ENCODE data around the gene FES. TPM values are rescaled to one million over a fixed set of nuclear protein-coding genes. Genes with fewer than 3 reads are reported as not detected.

The FES gene
- total RNA-seq, 1 experiment from 2014 or later = 0.16 TPM

- no peaks in the 10 kb centered on the region for H3K27me3 ChIP-seq (replicated peaks)
- H3K27ac ChIP-seq = no peak overlapping the region
- no peaks in the 10 kb centered on the region for H3K36me3 ChIP-seq
- DNase-seq (ENCODE audit: low read depth in 1 of 2, low spot score in 2 of 2) = no peak
- H3K4me1 ChIP-seq (replicated peaks) = peaks cover 7% of the 10 kb centered on the region; the same call in 1 of the 2 replicates
- no peaks in the 10 kb centered on the region for H3K9me3 ChIP-seq (replicated peaks)
- H3K4me3 ChIP-seq = no peak overlapping the region
Measured at GRCh38 chr15:90851940-90852339, 32.4 kb upstream of the FES start.

DNA sequence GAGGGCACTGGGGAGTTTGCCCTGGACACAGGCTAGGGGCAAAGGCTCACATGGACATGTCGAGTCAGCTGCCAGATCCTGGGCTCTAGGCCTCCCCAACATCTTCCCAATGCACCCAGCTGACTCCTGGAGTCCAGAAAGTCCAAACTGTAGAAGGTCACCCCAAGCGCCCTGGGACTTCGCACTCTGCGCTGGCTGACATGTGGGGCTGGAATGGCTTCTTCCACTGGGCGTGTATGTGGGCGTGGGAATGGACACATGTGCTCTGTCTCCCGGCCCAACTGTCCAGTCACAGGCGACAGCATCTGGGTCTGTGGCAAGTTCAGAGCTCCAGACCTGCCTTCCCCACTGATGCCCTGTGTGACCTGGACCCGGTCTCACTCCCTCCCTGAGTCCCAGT is 29.2 kb upstream of the FES start:
- Histone ChIP-seq H3K27ac (no peak overlapping the region), H3K9me3 (replicated peaks) (no peaks in the 10 kb centered on the region), H3K4me1 (replicated peaks) (peaks cover 7% of the 10 kb centered on the region; the same call in 1 of the 2 replicates), H3K4me3 (no peak overlapping the region), H3K27me3 (replicated peaks) (no peaks in the 10 kb centered on the region), H3K36me3 (no peaks in the 10 kb centered on the region)
- no peak for DNase-seq (ENCODE audit: low read depth in 1 of 2, low spot score in 2 of 2)

DNA sequence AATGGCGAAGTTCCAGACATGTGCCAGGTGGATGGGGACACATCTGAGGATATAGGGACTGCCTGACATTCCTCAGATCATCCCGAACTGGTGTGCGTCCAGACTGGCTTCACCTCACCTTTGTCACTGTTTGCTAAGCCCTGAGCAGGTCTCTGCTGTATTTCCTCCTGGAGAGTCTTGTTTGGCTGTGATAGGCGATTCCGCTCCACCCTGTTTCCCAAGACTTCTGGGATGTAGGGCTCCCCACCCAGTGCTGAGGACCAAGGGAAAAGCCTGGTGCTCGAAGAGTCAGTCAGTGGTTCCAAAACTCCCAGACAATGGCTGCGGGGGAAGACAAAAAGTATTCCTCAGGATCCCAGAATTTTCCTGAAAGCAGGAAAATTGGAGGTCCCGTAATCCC is 27.0 kb upstream of the FES start:
- Histone ChIP-seq H3K4me1 (replicated peaks) (peaks cover 10% of the 10 kb centered on the region; the same call in 1 of the 2 replicates), H3K27me3 (replicated peaks) (no peaks in the 10 kb centered on the region), H3K27ac (no peak overlapping the region), H3K36me3 (no peaks in the 10 kb centered on the region), H3K4me3 (no peak overlapping the region), H3K9me3 (replicated peaks) (no peaks in the 10 kb centered on the region)
- no peak for DNase-seq (ENCODE audit: low read depth in 1 of 2, low spot score in 2 of 2)

DNA sequence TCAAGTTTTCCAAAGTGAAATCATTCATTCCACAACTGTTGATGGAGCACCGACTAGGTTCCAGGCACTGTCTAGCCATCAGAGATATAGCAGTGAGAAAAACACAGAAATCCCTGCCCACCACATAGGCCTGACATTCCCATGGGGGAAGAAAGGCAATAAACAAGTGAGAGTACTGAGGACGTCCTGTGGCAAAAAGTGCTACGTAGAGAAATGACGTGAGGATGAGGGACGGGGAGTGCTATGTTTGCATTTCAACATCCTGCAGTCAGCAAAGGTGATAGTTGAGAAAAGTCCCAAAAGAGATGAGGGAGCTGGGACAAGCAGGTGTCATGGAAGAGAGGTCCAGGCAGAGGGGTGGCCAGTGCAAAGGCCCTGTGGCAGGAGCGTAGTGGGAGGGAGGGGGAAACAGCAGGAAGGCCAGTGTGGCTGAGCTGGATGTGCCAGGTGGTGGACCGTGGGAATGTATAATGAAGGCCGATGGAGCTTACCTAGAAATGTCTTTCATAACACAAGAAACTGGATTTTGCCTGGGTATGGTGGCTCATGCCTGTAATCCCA is 26.3 kb upstream of the FES start:
- DNase-seq (ENCODE audit: low read depth in 1 of 2, low spot score in 2 of 2) = no peak
- H3K4me3 ChIP-seq = no peak overlapping the region
- no peak overlapping the region for H3K27ac ChIP-seq
- no peaks in the 10 kb centered on the region for H3K36me3 ChIP-seq
- H3K27me3 ChIP-seq (replicated peaks) = no peaks in the 10 kb centered on the region
- no peaks in the 10 kb centered on the region for H3K9me3 ChIP-seq (replicated peaks)
- 0 out of 2 replicates have a peak, but pooled peaks cover 4% of the 10 kb centered on the region for H3K4me1 ChIP-seq (replicated peaks)

GRCh38 chr15:90859234-90860131 is 24.8 kb upstream of the FES start:
- H3K4me3 ChIP-seq = no peak overlapping the region
- DNase-seq (ENCODE audit: low read depth in 1 of 2, low spot score in 2 of 2) = no peak
- peaks cover 9% of the 10 kb centered on the region; the same call in 1 of the 2 replicates for H3K4me1 ChIP-seq (replicated peaks)
- no peaks in the 10 kb centered on the region for H3K36me3 ChIP-seq
- no peaks in the 10 kb centered on the region for H3K27me3 ChIP-seq (replicated peaks)
- H3K27ac ChIP-seq = no peak overlapping the region
- H3K9me3 ChIP-seq (replicated peaks) = no peaks in the 10 kb centered on the region

GRCh38 chr15:90860450-90860849 is 23.9 kb upstream of the FES start:
- no peak for DNase-seq (ENCODE audit: low read depth in 1 of 2, low spot score in 2 of 2)
- Histone ChIP-seq H3K27ac (no peak overlapping the region), H3K36me3 (no peaks in the 10 kb centered on the region), H3K27me3 (replicated peaks) (no peaks in the 10 kb centered on the region), H3K4me1 (replicated peaks) (peaks cover 9% of the 10 kb centered on the region; the same call in 1 of the 2 replicates), H3K9me3 (replicated peaks) (no peaks in the 10 kb centered on the region), H3K4me3 (no peak overlapping the region)

- Histone ChIP-seq H3K4me3 (no peak overlapping the region), H3K36me3 (no peaks in the 10 kb centered on the region), H3K27me3 (replicated peaks) (no peaks in the 10 kb centered on the region), H3K9me3 (replicated peaks) (no peaks in the 10 kb centered on the region), H3K27ac (no peak overlapping the region), H3K4me1 (replicated peaks) (peaks cover 9% of the 10 kb centered on the region; the same call in 1 of the 2 replicates)
- DNase-seq (ENCODE audit: low read depth in 1 of 2, low spot score in 2 of 2) = no peak
Measured at GRCh38 chr15:90860942-90861675, 23.2 kb upstream of the FES start.

GRCh38 chr15:90862487-90862886 is 21.8 kb upstream of the FES start:
- Histone ChIP-seq H3K9me3 (replicated peaks) (no peaks in the 10 kb centered on the region), H3K4me1 (replicated peaks) (peaks cover 14% of the 10 kb centered on the region), H3K4me3 (no peak overlapping the region), H3K36me3 (no peaks in the 10 kb centered on the region), H3K27me3 (replicated peaks) (no peaks in the 10 kb centered on the region), H3K27ac (no peak overlapping the region)
- DNase-seq (ENCODE audit: low read depth in 1 of 2, low spot score in 2 of 2) = no peak

- DNase-seq (ENCODE audit: low read depth in 1 of 2, low spot score in 2 of 2) = no peak
- Histone ChIP-seq H3K36me3 (no peaks in the 10 kb centered on the region), H3K4me1 (replicated peaks) (peaks cover 21% of the 10 kb centered on the region), H3K27ac (no peak overlapping the region), H3K9me3 (replicated peaks) (no peaks in the 10 kb centered on the region), H3K4me3 (no peak overlapping the region), H3K27me3 (replicated peaks) (no peaks in the 10 kb centered on the region)
Measured at GRCh38 chr15:90862964-90863778, 21.1 kb upstream of the FES start.

DNA sequence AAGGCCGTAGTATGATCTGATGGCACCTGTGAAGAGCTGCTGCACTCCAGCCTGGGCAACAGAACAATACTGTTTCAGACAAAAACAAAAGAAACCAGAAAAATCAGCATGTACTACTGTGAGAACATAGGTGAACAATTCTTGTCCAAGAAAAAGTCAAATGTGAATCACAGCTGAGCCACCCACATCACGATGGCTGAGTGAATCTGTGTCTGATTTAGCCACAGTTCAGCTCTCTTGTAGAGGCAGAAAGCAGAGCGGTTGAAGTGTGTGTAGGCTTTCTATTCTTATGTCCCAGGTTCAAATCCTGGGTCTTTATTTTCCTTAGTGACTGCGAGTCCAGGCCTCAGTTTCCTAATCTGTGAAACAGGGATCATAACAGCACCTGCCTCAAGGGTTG is 20.3 kb upstream of the FES start:
- DNase-seq (ENCODE audit: low read depth in 1 of 2, low spot score in 2 of 2) = no peak

GRCh38 chr15:90864507-90864906 is 19.8 kb upstream of the FES start:
- H3K4me1 ChIP-seq (replicated peaks) = peaks cover 35% of the 10 kb centered on the region
- H3K27ac ChIP-seq = no peak overlapping the region
- no peak overlapping the region for H3K4me3 ChIP-seq
- no peaks in the 10 kb centered on the region for H3K36me3 ChIP-seq
- no peaks in the 10 kb centered on the region for H3K27me3 ChIP-seq (replicated peaks)
- no peaks in the 10 kb centered on the region for H3K9me3 ChIP-seq (replicated peaks)
- DNase-seq (ENCODE audit: low read depth in 1 of 2, low spot score in 2 of 2) = no peak

More for the DNA sequence above, 20.3 kb upstream of the FES start:
- H3K27ac ChIP-seq = no peak overlapping the region
- H3K4me3 ChIP-seq = no peak overlapping the region
- no peaks in the 10 kb centered on the region for H3K27me3 ChIP-seq (replicated peaks)
- H3K4me1 ChIP-seq (replicated peaks) = peaks cover 29% of the 10 kb centered on the region
- no peaks in the 10 kb centered on the region for H3K9me3 ChIP-seq (replicated peaks)
- no peaks in the 10 kb centered on the region for H3K36me3 ChIP-seq

DNA sequence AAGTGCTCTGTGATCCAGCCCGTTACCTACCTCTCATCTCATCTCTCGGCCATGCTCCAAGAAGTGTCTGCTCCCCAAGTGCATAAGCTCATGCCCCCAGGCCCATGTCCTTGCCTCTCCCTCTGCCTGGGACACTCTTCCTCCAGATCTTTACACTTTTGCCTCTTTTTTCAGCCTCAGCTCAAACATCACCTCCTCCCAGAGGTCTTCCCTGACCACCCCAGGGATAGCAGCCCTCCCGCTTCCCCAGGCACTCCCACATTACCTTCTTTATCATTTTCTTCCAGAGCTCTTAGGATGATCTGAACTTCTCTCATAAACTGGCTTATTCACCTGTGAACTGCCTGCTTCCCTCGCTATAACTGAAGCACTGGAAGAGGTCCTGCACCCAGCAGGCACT is 18.6 kb upstream of the FES start:
- DNase-seq (ENCODE audit: low read depth in 1 of 2, low spot score in 2 of 2) = no peak
- H3K36me3 ChIP-seq = no peaks in the 10 kb centered on the region; the same call in 1 of the 2 replicates
- no peaks in the 10 kb centered on the region for H3K27me3 ChIP-seq (replicated peaks)
- H3K27ac ChIP-seq = no peak overlapping the region
- no peaks in the 10 kb centered on the region for H3K9me3 ChIP-seq (replicated peaks)
- H3K4me1 ChIP-seq (replicated peaks) = peaks cover 45% of the 10 kb centered on the region
- H3K4me3 ChIP-seq = no peak overlapping the region

DNA sequence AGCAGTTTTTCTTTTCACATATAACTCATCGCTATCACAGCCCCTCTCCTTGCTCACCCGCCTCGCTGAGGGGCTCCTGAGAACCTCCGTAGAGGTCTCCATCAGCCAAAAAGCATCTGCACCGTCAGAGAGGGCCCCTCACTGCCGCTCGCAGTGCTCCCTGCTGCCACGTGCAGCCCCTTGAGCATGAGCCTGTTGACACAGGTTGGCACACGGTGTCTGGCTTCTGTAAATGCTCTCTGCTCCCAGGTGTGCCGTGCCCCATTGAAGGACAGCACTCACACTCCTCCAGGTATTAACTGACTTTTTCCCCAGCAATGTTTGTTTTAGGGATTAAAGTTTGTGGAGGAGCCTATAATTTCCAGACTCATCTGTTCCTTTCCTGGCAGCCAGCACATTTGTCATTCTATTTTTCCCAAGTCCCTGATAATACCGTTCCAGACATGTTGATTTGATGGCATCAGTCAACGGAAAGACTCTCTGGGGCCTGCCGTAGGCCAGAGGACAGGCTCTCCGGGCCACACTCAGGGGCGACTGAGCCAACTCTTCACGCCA is 18.1 kb upstream of the FES start:
- Histone ChIP-seq H3K4me3 (no peak overlapping the region), H3K36me3 (no peaks in the 10 kb centered on the region; the same call in 1 of the 2 replicates), H3K27ac (no peak overlapping the region), H3K9me3 (replicated peaks) (no peaks in the 10 kb centered on the region), H3K27me3 (replicated peaks) (no peaks in the 10 kb centered on the region), H3K4me1 (replicated peaks) (peaks cover 47% of the 10 kb centered on the region)
- DNase-seq (ENCODE audit: low read depth in 1 of 2, low spot score in 2 of 2) = no peak
